CD14-positive monocyte (primary cell): ENCODE measurements around the gene FOXP1. TPM values are rescaled to one million over a fixed set of nuclear protein-coding genes. Genes with fewer than 3 reads are reported as not detected.

Experiments used
- DNase-seq, 3 donors: peaks; one replicate each; pipeline ENCODE4 v3.0.0-alpha.2; 2011 to 2022
- H2AFZ ChIP-seq: 2 replicates; pipeline ENCODE4 v1.6.0; 2012; ENCODE audit warnings: mild to moderate bottlenecking, low read depth, low read length, inconsistent platforms; ENCODE audit not compliant: insufficient read depth, poor library complexity, severe bottlenecking
- H3K27ac ChIP-seq, 2 donors: 1 replicate in 1 of 2; 2 replicates in 1 of 2; pipeline ENCODE4 v1.5.1; 2012 to 2013; ENCODE audit warnings: low read length in 2 of 2, control low read depth in 1 of 2, inconsistent platforms in 1 of 2, low read depth in 1 of 2, mild to moderate bottlenecking in 1 of 2
- H3K27me3 ChIP-seq, 2 donors: one replicate each; pipeline versions ENCODE4 v1.6.0 to v1.6.1; 2011 to 2013; ENCODE audit warnings: low read length in 2 of 2; ENCODE audit not compliant: control insufficient read depth in 2 of 2, insufficient read depth in 2 of 2
- H3K36me3 ChIP-seq, 2 donors: replicated peaks in 1 of 2; 1 replicate in 1 of 2; 2 replicates in 1 of 2; pipeline versions ENCODE4 v1.5.1 to v1.6.1; 2012 to 2013; ENCODE audit warnings: low read length in 2 of 2, control low read depth in 1 of 2, inconsistent platforms in 1 of 2, mild to moderate bottlenecking in 1 of 2; ENCODE audit not compliant: insufficient read depth in 2 of 2, control insufficient read depth in 1 of 2
- H3K4me1 ChIP-seq, 2 donors: 1 replicate in 1 of 2; 2 replicates in 1 of 2; pipeline versions ENCODE4 v1.5.1 to v1.6.1; 2012 to 2013; ENCODE audit warnings: low read length in 2 of 2, control low read depth in 1 of 2, inconsistent platforms in 1 of 2, mild to moderate bottlenecking in 1 of 2, moderate library complexity in 1 of 2; ENCODE audit not compliant: insufficient read depth in 2 of 2, control insufficient read depth in 1 of 2
- H3K4me2 ChIP-seq: replicated peaks from 2 replicates; pipeline ENCODE3; 2012; ENCODE audit warnings: low read length, moderate library complexity, mild to moderate bottlenecking; ENCODE audit not compliant: poor library complexity, severe bottlenecking; ENCODE audit errors: extremely low read depth
- H3K4me3 ChIP-seq, 3 experiments: fragments of 200-600 bp in 1 of 3; sonication (generic) in 1 of 3; replicated peaks in 1 of 3; 1 replicate in 2 of 3; 2 replicates in 1 of 3; pipeline ENCODE4 v1.5.1; 2011 to 2013; ENCODE audit warnings: low read length in 3 of 3, mild to moderate bottlenecking in 3 of 3, control low read depth in 2 of 3, low read depth in 2 of 3, inconsistent platforms in 1 of 3, moderate library complexity in 1 of 3
- H3K79me2 ChIP-seq: 2 replicates; pipeline ENCODE4 v1.6.0; 2012; ENCODE audit warnings: mild to moderate bottlenecking, control low read depth, inconsistent platforms, low read length, moderate library complexity; ENCODE audit not compliant: insufficient read depth
- H3K9ac ChIP-seq: 2 replicates; pipeline ENCODE4 v1.6.0; 2017; ENCODE audit warnings: low read length, mild to moderate bottlenecking; ENCODE audit not compliant: insufficient read depth, poor library complexity, severe bottlenecking
- H3K9me3 ChIP-seq, 2 donors: replicated peaks in 1 of 2; 1 replicate in 1 of 2; 2 replicates in 1 of 2; pipeline versions ENCODE4 v1.5.1 to v1.6.1; 2012 to 2013; ENCODE audit warnings: low read length in 2 of 2, control low read depth in 1 of 2; ENCODE audit not compliant: control insufficient read depth in 1 of 2, insufficient read depth in 1 of 2
- H4K20me1 ChIP-seq: 2 replicates; pipeline ENCODE4 v1.6.0; 2012; ENCODE audit warnings: mild to moderate bottlenecking, low read length, control low read depth, moderate library complexity; ENCODE audit not compliant: insufficient read depth
- H3K27ac Mint-ChIP-seq, 7 donors: one replicate each; pipeline ENCODE4 v1.8.0; 2020; ENCODE audit warnings: mild to moderate bottlenecking in 7 of 7, mixed read lengths in 7 of 7, moderate library complexity in 6 of 7, inconsistent platforms in 2 of 7
- H3K27me3 Mint-ChIP-seq, 3 donors: one replicate each; pipeline ENCODE4 v1.8.0; 2021 to 2022; ENCODE audit warnings: low read depth in 3 of 3, mild to moderate bottlenecking in 3 of 3, mixed read lengths in 3 of 3, moderate library complexity in 3 of 3, inconsistent platforms in 1 of 3
- H3K36me3 Mint-ChIP-seq, 2 donors: one replicate each; pipeline ENCODE4 v1.8.0; 2020; ENCODE audit warnings: mixed read lengths in 2 of 2, inconsistent platforms in 1 of 2, mild to moderate bottlenecking in 1 of 2
- H3K4me1 Mint-ChIP-seq: one replicate; pipeline ENCODE4 v1.8.0; 2020; ENCODE audit warnings: mild to moderate bottlenecking, mixed read lengths
- H3K4me3 Mint-ChIP-seq, 2 donors: one replicate each; pipeline ENCODE4 v1.8.0; 2020; ENCODE audit warnings: mild to moderate bottlenecking in 2 of 2, mixed read lengths in 2 of 2, moderate library complexity in 1 of 2
- H3K9me3 Mint-ChIP-seq, 7 donors: one replicate each; pipeline ENCODE4 v1.8.0; 2020 to 2022; ENCODE audit warnings: mixed read lengths in 7 of 7, mild to moderate bottlenecking in 6 of 7, moderate library complexity in 6 of 7, inconsistent platforms in 2 of 7
- CTCF ChIP-seq: fragments of 200-600 bp; IDR thresholded peaks from one replicate; pipeline ENCODE4 v1.8.0; 2022; ENCODE audit warnings: antibody characterized with exemption, mild to moderate bottlenecking
- WGBS: methylation state at CpG from one replicate; pipeline ENCODE4 v1.1.5; 2013; ENCODE audit warnings: missing lambda C conversion rate; ENCODE audit not compliant: insufficient coverage; 5-methylcytosine and 5-hydroxymethylcytosine counted together
- intact Hi-C, 2 donors: fragments of 100-400 bp; cut with micrococcal nuclease; formaldehyde crosslinking; loops; one replicate each; pipeline versions ENCODE4 v1.15.0 to v1.15.1; 2023
- polyA plus RNA-seq, 3 donors: library from polyadenylated mRNA; depleted of rRNA in 1 of 3; unstranded in 2 of 3; stranded (reverse) in 1 of 3; fragments of 300-500 nt in 2 of 3; fragments of >200 nt in 1 of 3; fragmentation: Illumina TruSeq in 2 of 3; gene quantifications; 1 replicate in 2 of 3; 2 replicates in 1 of 3; pipeline ENCODE4 v1.2.3, GENCODE V29; 2012 to 2021

The FOXP1 gene
- polyA plus RNA-seq, 3 donors: 25.7 to 42.6 (median 27.8) TPM

- H3K27ac Mint-ChIP-seq: peak overlapping the region in 1 of 7 donors; percentile 73
- WGBS: 94% methylated on average over 3 of the region's 7 CpGs
- peaks cover 13 to 14% of the 10 kb centered on the region in 2 donors for H3K36me3 Mint-ChIP-seq
- Histone ChIP-seq H4K20me1 (peaks cover 67% of the 10 kb centered on the region), H3K4me2 (no peak overlapping the region), H3K27ac (no peak overlapping the region), H3K79me2 (peaks cover 85% of the 10 kb centered on the region), H2AFZ (no peak overlapping the region), H3K4me3 (no peak overlapping the region), H3K9ac (no peak overlapping the region), H3K27me3 (no peaks in the 10 kb centered on the region), H3K4me1 (peaks cover 2 to 16% of the 10 kb centered on the region in 2 donors), H3K9me3 (no peaks in the 10 kb centered on the region), H3K36me3 (no peaks in the 10 kb centered on the region)
- no peak overlapping the region for H3K4me3 Mint-ChIP-seq
- TF ChIP-seq CTCF: no peak
- H3K9me3 Mint-ChIP-seq: no peaks in the 10 kb centered on the region
- peaks cover 0 to 4% (median 0%) of the 10 kb centered on the region in 3 donors for H3K27me3 Mint-ChIP-seq
- intact Hi-C loops: no loop called here
- DNase-seq: no peak
- H3K4me1 Mint-ChIP-seq: peaks cover 64% of the 10 kb centered on the region
Observed at GRCh38 chr3:71430941-71431552, 152.5 kb downstream of the FOXP1 start.

GRCh38 chr3:71429597-71429988, 153.9 kb downstream of the FOXP1 start:
- intact Hi-C loops: no loop called here
- Mint-ChIP-seq H3K9me3 (no peaks in the 10 kb centered on the region), H3K27me3 (peaks cover 0 to 4% (median 0%) of the 10 kb centered on the region in 3 donors), H3K4me3 (no peak overlapping the region), H3K27ac (peak overlapping the region in 1 of 7 donors; percentile 48), H3K36me3 (peaks cover 15 to 17% of the 10 kb centered on the region in 2 donors), H3K4me1 (peaks cover 64% of the 10 kb centered on the region)
- 83% methylated on average over 1 of the region's 5 CpGs for WGBS
- Histone ChIP-seq H3K27me3 (no peaks in the 10 kb centered on the region), H3K4me3 (no peak overlapping the region), H3K9ac (no peak overlapping the region), H3K4me2 (no peak overlapping the region), H3K9me3 (no peaks in the 10 kb centered on the region), H3K27ac (no peak overlapping the region), H4K20me1 (peaks cover 80% of the 10 kb centered on the region), H3K79me2 (peaks cover 91% of the 10 kb centered on the region), H2AFZ (no peak overlapping the region), H3K4me1 (peaks cover 3 to 17% of the 10 kb centered on the region in 2 donors), H3K36me3 (no peaks in the 10 kb centered on the region)
- TF ChIP-seq CTCF: no peak
- no peak for DNase-seq
